Stimulated activated CD4-positive, alpha-beta T cell treated with anti-CD3 and anti-CD28 coated beads, Interleukin-15, amount 100 ng/mL, for 24 hours (primary cell): ENCODE results near the gene CAMK2D.

ENCODE experiments used
- DNase-seq: peaks from one replicate; pipeline ENCODE4 v3.0.0-alpha.2; 2020

The CAMK2D gene

DNA sequence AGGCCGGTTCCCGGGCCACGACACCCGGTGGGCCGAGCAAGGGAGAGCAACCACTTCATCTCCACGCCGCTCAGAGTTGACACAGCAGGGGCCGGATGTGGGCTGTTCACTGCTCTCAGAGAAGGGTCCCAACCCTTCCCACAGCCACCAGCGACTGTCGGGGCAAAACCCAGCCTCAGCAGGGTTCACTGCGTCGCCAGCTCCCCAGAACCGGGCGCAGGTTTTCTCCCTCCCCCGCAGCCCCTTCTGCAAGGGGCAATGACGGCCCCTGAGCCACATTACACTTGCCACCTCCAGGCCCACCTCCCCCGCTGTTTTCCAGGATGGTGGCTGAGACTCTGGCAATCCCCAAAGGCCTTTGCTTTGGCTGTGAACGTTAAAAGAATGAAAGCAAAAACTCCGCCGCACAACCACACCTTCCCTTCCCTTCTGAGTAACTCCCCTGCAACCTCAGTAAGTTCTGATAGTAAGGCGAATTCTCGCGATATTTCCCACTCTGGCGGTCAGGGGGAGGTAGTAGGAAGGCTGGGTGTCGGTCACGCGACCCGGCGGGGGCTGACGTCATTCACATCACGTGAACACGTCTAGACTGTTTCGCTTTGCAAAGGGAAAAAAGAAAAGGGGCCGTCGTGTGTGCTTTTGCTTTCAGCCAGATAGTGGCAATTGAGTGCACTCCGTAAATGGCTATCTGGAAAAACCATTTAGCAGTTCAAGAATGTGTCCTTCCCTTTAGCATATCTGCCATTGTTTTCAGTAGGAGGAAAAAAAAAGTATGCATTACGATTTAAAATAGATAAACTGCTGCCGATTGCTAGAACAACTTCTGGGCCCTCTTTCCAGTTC lies 869 bp upstream of the CAMK2D start:
- peak; percentile 99 for DNase-seq

DNA sequence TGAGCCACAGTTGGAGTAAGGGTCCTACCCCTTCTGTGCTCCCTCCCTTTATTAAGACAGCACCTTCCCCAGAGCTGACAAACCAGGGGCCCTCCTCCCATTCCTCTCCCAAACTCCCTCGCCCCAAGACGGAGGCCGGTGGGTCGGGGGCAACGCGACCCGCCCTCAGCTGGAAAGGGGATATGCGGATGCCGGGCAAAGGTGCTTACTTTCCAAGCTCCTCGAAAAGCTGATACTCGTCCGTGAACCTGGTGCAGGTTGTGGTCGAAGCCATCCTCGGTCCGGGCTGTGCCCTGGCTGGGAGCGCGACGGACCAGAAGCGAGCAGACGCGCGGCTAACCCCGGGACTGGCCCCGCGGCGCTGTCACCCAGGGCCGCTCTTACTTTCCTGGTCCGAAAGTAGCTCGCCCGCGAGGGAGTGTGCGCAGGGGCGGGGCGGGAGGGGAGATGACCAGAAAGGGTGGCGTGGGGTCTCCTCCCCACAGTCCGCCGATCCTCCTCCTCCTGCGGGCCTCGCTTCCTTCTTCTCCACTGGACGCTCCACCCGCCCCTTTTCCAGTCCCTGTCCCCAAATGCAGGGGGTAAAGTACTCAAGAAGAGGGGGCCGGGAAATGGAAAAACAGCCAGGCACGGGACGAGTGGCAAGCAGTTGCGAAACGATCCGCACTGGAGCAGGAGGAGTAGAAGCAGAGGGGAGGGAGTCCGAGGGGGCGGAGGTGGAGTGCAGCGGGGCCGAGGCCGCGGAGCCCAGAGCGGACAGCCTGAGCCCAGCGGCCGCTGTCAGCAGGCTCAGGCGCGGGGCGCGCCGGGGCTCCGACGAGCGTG lies 531 bp downstream of the CAMK2D start:
- DNase-seq, result peak; percentile 67

DNA sequence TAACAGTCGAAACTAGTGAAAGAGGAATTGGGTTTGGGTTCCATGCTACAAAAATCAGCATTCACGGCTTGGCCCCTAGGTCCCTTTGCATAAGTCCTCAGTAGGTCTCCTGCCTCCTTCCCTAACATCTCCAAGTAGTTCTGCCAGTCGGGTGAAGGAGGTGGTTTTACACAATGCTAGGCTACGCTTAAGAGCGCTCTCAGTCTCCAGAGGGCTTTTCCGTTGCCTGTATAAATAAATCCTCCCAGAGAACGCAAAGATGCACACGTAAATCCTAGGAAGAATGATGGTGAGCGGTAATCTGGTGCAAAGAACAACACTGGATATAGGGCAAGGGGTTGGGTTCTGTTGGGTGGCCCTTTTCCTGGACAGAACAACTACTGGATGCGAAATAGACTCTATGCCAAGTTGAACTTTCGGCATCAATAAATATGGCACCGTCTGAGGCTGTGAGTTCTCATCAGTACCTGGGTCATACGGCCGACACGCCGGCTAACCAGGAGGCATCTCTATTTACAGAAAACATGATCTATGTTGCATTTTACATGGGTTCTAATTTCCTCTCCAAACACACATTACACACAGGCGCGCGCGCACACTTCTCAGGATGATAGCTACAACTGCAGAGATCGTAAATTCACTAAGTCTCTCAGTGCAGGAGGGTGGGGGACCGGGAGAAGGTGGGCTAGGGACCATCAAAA lies 1.3 kb downstream of the CAMK2D start:
- peak; percentile 45 for DNase-seq

DNA sequence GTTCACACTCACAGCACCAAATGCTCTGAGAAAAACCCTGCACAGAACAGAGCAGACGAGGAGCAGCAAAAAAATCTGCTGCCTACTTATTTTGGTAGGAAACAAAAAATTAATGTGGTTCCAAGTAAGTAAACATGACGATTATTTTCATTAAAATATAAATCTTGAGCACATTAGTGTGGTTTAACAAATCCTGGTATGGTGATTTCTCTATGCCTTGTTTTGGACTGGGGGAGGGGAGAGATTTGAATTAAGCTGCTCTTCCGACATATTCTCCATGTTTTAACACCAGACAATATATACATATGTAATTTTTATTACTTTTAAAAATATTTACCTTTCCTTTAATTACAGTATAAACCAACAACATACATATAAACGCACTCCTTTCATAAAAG lies 1.8 kb downstream of the CAMK2D start:
- DNase-seq, result no peak

DNA sequence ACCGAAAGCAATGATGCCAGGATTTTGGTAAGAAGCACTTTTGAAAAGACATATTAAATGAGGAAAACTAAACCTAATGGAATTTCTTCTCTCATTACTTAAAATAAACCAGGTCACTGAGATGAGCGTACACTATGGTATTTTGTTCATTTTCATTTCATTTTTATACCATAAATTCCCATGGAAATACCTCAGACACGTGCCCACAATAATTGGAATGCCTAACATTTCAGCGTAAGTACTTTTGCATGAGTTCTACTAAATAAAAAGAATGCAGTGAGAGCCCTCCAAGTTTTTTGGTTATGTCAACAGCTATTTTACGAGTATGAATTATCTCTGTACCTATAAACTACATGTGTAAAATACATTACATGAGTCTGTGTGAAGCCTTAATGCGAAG lies 3.2 kb downstream of the CAMK2D start:
- DNase-seq, result no peak

DNA sequence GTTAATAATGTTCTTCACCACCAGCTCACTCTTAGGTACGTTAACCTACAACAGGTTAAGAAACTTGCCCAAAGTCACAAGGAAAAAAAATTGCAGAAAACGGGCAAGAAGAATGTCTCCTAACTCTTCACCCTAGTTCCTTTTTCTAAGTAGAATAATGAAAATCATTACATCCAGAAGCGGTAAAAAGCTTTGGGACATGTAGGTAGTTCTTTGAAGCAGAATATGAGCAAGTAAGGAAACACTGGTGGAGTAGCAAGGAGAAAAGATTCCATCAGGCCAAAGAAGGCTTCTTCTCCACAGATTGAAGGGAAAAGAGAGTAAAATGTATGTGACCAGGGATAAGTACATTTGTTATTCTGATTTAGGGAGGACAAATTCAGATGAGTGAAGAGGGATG lies 4.1 kb downstream of the CAMK2D start:
- DNase-seq, result no peak

DNA sequence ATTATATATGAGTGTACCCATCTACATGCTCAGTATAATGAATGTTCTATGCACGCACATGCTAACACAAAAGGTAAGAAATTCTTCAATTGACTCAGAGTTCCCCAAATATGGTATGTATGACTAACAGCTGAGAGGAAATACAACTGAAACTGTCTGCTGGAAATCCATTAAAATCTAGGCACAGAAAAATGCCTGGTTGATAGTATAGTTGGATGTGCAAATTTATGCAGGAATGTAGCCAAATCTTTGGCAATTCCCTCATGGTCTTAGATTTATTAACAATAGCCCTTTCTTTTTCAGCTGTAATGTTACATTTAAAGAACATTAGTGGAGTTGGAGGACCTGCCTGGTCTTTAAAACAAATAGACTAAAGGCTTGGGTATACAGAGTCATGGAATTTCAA lies 5.5 kb downstream of the CAMK2D start:
- no peak for DNase-seq

DNA sequence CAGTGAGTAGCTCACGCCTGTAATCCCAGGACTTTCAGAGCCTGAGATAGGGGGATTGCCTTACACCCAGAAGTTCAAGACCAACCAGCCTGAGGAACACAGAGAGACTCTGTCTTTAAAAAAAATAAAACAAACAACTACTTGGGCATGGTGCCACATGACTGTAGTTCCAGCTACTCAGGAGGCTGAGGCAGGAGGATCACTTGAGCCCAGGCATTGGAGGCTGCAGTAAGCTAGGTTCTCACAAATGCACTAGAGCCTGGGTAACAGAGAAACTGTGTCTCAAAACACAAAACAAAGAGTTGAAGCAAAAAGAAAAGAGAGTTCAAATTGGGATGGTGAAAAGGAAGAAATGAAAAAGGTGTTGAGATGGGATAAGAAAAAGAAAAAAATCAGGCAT lies 10.8 kb downstream of the CAMK2D start:
- no peak for DNase-seq

DNA sequence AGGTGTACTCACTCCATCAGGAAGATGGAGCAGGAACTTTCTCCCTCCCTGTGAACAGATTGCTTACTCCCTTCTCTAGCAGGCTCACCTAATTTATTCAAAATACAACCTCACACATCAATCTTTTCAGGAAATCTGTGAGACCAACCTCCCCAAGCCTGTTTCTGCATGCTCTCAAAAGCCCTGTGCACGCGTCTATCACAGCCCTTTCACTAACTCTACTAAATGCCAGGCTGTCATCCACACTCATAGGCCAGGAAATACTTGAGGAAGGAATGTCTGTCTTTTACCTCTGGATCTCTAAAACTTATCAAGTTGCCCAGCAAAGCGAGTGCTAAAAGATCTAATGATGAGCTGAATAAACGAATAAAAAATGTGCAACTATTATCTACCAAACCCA lies 11.2 kb downstream of the CAMK2D start:
- no peak for DNase-seq

DNA sequence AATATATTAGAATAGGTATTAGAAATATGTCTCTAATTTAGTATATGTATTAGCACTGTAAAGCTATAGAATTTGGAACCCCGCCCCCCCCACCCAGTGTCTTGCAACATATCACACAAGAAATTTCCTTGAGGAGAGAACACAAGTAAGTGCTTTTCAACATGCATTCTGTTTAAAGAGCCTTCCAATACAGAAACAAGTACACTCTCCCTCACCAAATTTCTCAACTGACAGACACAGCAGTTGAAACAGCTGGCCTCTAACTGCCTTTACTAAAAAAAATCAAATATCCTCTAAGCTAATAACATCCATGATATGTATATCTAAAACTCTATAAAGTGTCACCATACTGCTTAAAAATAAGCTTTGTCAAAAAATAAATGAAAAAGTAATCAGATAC lies 12.4 kb downstream of the CAMK2D start:
- no peak for DNase-seq

DNA sequence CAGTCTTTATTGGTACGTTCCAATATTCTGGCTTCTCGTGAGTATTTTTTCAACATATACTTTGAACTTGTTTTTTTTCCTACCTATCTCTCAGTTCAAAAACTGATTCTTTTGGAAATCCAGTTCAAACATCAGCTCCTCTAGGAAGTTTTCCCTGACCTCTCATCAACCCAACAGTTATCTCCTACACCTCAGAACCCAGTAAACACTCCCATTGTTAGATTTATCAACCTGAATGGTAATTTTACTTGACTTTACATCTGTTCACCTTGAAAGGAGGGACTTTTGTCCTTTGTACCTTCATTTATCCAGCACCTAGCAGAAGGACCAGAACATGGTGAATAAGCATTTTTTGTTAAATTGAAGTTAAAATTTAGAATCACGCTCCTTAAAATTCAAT lies 13.6 kb downstream of the CAMK2D start:
- DNase-seq, result no peak

DNA sequence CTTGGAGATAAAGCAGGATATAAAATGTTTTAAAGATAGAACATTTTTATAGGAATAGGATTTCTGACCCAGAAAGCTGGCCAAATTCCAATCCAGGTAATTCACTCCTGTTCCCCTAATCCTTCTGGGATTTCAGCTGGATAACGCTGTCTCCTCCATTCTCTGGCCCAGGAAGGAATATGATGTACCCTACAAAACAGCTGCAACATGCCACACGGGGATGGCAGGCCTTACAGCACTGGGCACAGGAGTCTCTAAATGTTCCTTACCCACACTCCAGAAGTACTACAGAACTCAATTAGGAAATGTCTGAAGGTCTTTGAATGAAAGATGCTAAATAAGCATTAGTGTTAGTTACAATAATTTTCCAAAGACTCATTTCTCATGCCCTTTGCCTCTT lies 15.8 kb downstream of the CAMK2D start:
- no peak for DNase-seq

DNA sequence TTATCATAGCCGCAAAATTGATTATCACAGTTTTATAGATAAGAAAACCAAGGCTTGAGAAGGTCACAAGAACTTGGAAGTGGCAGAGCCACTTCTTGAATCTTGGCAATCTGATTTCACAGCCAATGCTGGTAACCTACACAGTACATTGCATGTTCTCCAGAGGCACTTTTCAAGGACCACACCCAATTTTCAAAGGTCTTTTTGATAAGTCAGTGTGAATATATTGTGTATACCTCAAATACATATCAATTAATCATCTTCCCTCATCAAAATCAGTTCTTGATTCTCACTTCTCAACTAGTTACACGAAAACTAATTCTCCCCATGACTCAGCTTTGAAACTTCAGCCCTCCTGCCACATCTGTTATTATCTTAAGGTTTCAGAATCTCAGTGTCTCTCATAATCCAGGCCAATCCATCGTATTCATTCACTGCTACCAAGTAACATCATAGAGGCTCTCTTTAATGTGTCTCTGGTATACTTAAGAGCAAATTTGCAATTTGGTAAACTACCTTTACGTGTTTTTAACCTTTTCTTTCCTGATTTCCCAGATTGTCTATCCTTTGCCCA lies 16.8 kb downstream of the CAMK2D start:
- DNase-seq, result no peak

DNA sequence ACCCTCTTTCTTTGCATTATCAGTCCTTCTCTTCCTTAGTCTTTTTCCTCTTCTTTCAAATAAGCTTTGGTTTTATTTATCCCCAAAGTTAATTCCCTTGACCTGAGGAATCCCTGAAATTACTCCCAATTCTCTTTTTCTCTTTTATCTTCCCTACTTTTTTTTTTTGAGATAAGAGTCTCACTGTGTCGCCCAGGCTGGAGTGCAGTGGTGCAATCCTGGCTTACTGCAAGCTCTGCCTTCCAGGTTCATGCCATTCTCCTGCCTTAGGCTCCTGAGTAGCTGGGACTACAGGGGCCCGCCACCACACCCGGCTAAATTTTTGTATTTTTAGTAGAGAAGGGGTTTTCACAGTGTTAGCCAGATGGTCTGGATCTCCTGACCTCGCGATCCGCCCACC lies 17.8 kb downstream of the CAMK2D start:
- DNase-seq, result no peak

DNA sequence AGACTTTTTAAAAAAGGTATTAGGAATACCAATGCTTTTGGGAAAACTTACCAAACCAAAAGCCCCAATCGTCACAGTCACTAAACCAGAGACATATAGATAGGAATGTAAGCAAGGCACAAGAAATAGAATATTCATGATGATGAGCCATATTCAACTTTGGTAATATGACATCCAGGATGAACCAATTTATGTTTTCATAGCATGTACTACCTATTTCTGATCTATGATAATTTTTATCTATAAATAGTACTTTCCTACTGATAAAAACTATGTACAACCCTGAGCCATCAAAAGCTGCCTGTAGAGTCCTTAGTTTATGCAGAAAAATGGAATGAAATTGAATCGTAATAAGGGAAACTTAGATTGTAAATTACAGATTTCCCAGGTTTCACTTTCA lies 18.9 kb downstream of the CAMK2D start:
- DNase-seq, result no peak

DNA sequence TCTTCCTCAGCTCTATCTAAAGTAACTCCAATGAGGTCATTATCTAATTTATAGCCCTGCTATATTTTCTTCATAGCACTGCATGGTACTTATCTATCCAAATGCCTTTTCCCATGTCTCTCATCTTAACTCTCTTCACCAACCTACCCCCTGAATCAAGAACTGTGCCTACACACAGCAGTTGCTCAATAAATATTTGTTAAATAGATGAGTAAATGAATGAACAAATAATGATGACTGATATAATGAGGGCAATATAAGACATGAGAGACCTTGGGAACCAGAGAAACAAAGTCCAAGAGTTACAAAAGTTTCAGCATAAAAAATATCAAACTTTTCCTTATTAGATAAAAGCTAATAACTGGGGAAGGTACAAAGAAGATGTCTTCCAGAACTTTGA lies 19.6 kb downstream of the CAMK2D start:
- no peak for DNase-seq

DNA sequence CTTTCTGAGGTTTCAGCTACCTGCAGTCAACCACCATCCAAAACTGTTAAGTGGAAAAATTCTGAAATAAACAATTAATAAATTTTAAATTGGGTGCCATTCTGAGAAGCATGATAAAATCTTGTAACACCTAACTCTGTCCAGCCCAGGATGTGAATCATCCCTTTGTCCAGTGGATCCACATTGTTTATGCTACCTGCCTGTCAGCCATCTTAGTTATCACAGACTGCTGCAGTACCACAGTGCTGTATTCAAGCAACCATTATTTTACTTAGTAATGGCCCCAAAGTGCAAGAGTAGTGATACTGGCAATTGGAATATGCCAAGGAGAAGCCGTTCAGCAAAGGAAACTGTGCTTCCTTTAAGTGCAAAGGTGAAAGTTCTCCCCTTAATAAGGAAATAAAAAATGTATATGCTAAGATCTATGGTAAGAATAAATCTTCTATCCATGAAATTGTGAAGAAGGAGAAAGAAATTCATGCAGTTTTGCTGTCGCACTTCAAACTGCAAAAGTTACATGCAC lies 20.6 kb downstream of the CAMK2D start:
- DNase-seq, result no peak

DNA sequence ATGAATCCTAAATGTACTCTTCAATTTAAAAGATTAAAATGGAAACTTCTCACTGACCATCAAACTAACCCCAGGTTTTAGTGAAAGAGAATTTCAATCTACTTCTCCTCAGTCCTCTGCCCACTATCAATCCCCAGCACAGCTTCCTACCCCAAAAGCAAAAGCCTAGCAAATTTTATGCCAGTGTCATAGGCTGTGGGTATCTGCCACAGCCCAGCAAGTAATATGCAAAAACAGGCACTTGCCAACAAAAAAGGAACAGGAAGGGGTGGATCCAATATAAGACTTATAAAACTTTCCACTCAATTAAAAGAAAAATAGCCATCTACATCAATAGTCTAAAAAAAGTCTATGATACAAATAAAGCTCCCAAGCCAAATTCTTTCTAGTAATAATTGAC lies 22.3 kb downstream of the CAMK2D start:
- no peak for DNase-seq

DNA sequence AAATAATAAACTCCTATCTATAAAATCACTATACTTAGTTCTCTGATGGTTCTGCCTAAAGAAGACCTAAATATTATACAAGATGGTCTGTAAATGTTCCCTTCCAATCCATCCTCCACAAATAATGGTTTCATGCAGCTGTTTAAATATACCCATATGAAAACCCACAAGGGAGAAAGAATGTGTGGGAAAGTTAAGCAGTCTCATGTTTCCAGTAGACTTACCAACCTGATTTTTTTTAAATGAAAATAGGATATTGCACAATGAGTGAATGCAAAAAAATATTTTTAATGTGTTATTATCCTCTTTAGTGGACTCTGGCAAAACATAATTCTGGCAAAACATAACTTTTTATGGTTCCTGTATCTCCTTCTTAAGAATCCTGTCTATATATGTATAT lies 23.3 kb downstream of the CAMK2D start:
- no peak for DNase-seq

DNA sequence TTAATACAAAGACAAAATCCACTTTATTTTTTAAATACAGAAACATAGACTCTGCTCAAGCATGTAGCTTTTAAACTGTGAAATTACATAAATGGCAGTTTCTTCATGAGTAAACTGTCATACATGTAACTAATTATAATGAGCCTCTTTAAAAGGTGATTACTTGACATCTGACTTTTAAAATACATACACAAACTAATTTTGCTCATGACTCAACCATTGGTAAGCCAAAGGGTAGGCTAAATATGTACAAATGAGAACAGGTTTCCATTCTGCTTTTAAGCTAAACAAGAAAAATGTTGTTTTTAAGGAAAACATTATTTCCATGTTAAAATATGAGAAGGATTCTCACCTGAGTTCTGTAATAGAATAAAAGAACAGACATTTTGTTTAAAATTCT lies 27.9 kb downstream of the CAMK2D start:
- no peak for DNase-seq

DNA sequence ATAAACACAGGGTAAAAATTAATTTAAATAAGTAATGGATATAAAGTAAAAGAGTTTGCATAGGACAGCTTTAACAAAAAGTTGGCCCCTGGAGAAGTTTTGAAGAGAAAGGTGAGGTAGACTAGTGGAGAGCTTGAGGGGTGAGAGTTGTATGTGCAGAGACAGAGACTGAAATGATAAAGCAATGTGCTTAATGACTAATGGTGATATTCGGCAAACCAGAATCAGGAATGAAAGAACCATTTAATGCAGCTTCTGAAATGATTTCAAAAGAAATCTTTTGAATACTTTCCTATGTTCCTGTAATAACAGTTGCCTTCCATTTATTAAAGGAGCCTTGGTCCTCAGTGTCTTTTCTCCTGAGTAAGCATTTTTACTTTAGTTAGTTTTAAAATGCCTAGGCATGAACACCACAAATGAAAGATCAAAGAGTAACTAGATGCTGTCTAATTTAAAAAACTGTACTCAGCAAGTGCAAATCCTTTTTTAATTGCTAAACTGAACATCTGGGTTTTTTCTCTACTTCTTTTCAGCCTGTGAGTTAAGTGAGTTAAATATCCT lies 28.5 kb downstream of the CAMK2D start:
- DNase-seq, result no peak

DNA sequence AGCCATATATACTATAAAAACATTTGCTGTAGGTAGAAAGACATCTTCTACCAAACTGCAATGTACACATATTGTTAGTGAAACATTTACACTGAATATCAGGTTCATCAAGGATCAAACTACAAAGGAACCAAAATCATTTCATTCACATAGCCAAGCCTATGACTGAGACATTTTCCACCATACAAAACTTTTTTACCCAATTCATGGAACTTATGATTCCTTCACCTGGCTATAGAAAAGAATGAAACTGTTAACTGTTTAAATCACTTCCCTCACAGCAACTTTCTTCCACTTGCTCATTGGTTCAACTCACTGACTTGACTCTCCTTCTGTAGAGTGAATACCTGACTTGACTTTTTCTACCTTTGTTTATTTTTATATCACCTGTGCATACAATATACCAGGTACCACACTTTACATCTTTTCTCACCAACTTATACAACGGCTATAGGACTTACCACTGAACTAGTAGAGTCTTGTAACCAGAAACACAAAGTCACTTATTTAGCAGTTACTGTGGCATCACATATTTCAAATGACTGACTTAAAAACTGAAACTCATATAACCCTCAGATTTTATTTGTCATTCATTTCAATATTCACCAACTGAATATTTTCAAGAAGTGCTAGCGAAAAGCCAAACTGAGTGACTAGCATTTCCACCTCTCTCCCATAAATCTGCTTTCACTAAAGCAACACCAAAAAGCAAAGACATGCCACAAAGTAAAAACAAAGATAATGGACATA lies 30.9 kb downstream of the CAMK2D start:
- no peak for DNase-seq
